Sciatic nerve (tissue), 2 donors: ENCODE measurements around the gene UBR7. TPM values are rescaled to one million over a fixed set of nuclear protein-coding genes. Genes with fewer than 3 reads are reported as not detected.
"Not testable (repeated sequence)": the region's sequence is repeated elsewhere in the genome, so short reads cannot be mapped to it uniquely, and the experiment has no call there.

Experiments
- ATAC-seq: fragments of 200-7000 bp; cut with Tn5 transposase; one replicate; pipeline ENCODE4 v1.9.1; 2020; ENCODE audit warnings: mild to moderate bottlenecking, moderate library complexity
- DNase-seq: peaks from one replicate; pipeline ENCODE4 v3.0.0-alpha.2; 2020; ENCODE audit warnings: low spot score
- intact Hi-C: fragments of 100-400 bp; cut with DNase I; formaldehyde crosslinking; loops from one replicate; pipeline ENCODE4 v1.14.2; 2022
- total RNA-seq: library from RNA; stranded (reverse); fragmentation: NEBNext Ultra II Directional; extraction: Animal tissue kit (Norgen Biotek cat#: 25700); gene quantifications from one replicate; pipeline ENCODE4 v1.2.1, GENCODE V29; 2021
- donor health status: DM: no; HTN: no; CAD: no.
- donor health status: DM: no; HTN: no; CAD: no.

Gene UBR7
- total RNA-seq, 1 donor from 2014 or later = 18.7 TPM

- ATAC-seq (no peak), DNase-seq (no peak)
These were observed 21.7 kb upstream of the UBR7 start for GRCh38 chr14:93185349-93185720.

GRCh38 chr14:93186466-93186865 lies 20.6 kb upstream of the UBR7 start:
- intact Hi-C loops = no loop called here
- DNase-seq (no peak), ATAC-seq (no peak)

More at GRCh38 chr14:93185349-93185720, 21.7 kb upstream of the UBR7 start:
- intact Hi-C loops = no loop called here

- intact Hi-C loops = no loop called here
- no peak for ATAC-seq
- no peak for DNase-seq
These were observed 20.1 kb upstream of the UBR7 start for GRCh38 chr14:93186956-93187355.

- intact Hi-C loops = no loop called here
These were observed 11.6 kb upstream of the UBR7 start for GRCh38 chr14:93195316-93195999.

GRCh38 chr14:93199031-93199430 lies 8.0 kb upstream of the UBR7 start:
- no peak for DNase-seq
- no peak for ATAC-seq
- intact Hi-C loops = no loop called here

More at GRCh38 chr14:93195316-93195999, 11.6 kb upstream of the UBR7 start:
- ATAC-seq (no peak), DNase-seq (no peak)

- no peak for ATAC-seq
- intact Hi-C loops = no loop called here
- DNase-seq = no peak
These were observed 6.5 kb upstream of the UBR7 start for GRCh38 chr14:93200553-93200952.

- DNase-seq (no peak), ATAC-seq (no peak)
- intact Hi-C loops = no loop called here
These were observed 5.8 kb upstream of the UBR7 start for GRCh38 chr14:93201155-93201704.

- DNase-seq = no peak
- intact Hi-C loops = no loop called here
- ATAC-seq = peak; percentile 80
These were observed 632 bp downstream of the UBR7 start for GRCh38 chr14:93207468-93208308.

GRCh38 chr14:93212432-93212831 lies 5.4 kb downstream of the UBR7 start:
- intact Hi-C loops = no loop called here
- ATAC-seq = no peak
- no peak for DNase-seq

- DNase-seq = no peak
- ATAC-seq = no peak
- intact Hi-C loops = no loop called here
These were observed 7.5 kb downstream of the UBR7 start for GRCh38 chr14:93214598-93214997.

- DNase-seq (no peak), ATAC-seq (no peak)
- intact Hi-C loops = no loop called here
These were observed 12.2 kb downstream of the UBR7 start for GRCh38 chr14:93219103-93219726.

GRCh38 chr14:93220509-93220908 lies 13.5 kb downstream of the UBR7 start:
- DNase-seq (no peak), ATAC-seq (no peak)
- intact Hi-C loops = loop anchor here (10.0 kb wide), 1 partner anchor 144 kb away; no protein-coding TSS in a partner anchor

- DNase-seq = no peak
These were observed 16.5 kb downstream of the UBR7 start for GRCh38 chr14:93223565-93223964.

GRCh38 chr14:93228550-93228949 lies 21.5 kb downstream of the UBR7 start:
- DNase-seq = no peak
- intact Hi-C loops = loop anchor here (10.0 kb wide), 1 partner anchor 136 kb away; no protein-coding TSS in a partner anchor
- no peak for ATAC-seq

More at GRCh38 chr14:93223565-93223964, 16.5 kb downstream of the UBR7 start:
- no peak for ATAC-seq
- intact Hi-C loops = loop anchor here (10.0 kb wide), 1 partner anchor 141 kb away; no protein-coding TSS in a partner anchor

GRCh38 chr14:93230539-93230938 lies 23.5 kb downstream of the UBR7 start:
- DNase-seq (no peak), ATAC-seq (no peak)
- intact Hi-C loops = no loop called here

GRCh38 chr14:93231129-93231979 lies 24.3 kb downstream of the UBR7 start:
- DNase-seq (no peak), ATAC-seq (peak; percentile 74)
- intact Hi-C loops = no loop called here

GRCh38 chr14:93232159-93232558 lies 25.1 kb downstream of the UBR7 start:
- DNase-seq (no peak), ATAC-seq (no peak)
- intact Hi-C loops = no loop called here

- DNase-seq, ATAC-seq, intact Hi-C loops: not testable (repeated sequence)
These were observed 26.0 kb downstream of the UBR7 start for GRCh38 chr14:93233078-93233477.

- intact Hi-C loops = no loop called here
- DNase-seq = no peak
- no peak for ATAC-seq
These were observed 27.7 kb downstream of the UBR7 start for GRCh38 chr14:93234798-93235197.
